SK-N-SH treated with all-trans-retinoic acid at 6 μM for 48 hours (cell line): ENCODE results near the gene RSPH9.

Experiments used
- BACH2 ChIP-seq: fragments of 250-450 bp; sonication (Bioruptor Pico); IDR thresholded peaks from 2 replicates; pipeline ENCODE4 v1.9.0; 2021; ENCODE audit warnings: mild to moderate bottlenecking, borderline replicate concordance
- POU6F1 ChIP-seq: fragments of 250-450 bp; sonication (Bioruptor Pico); IDR thresholded peaks from 2 replicates; pipeline ENCODE4 v1.8.0; 2021; ENCODE audit warnings: low read depth, mild to moderate bottlenecking, moderate library complexity, borderline replicate concordance
- TSHZ2 ChIP-seq: fragments of 250-450 bp; sonication (Bioruptor Pico); IDR thresholded peaks from 2 replicates; pipeline ENCODE4 v1.5.0; 2020; ENCODE audit warnings: mild to moderate bottlenecking, moderate library complexity
- ZC3H10 ChIP-seq: fragments of 250-450 bp; sonication (Bioruptor Pico); IDR thresholded peaks from 2 replicates; pipeline ENCODE4 v1.5.1; 2021; ENCODE audit warnings: mild to moderate bottlenecking, moderate library complexity
- ZNF565 ChIP-seq: fragments of 450-650 bp; formaldehyde crosslinking; conservative IDR thresholded peaks from 2 replicates; pipeline ENCODE4 v1.5.0; 2020; ENCODE audit warnings: low read depth, mild to moderate bottlenecking, moderate library complexity

GRCh38 chr6:43636308-43636659 is 8.6 kb upstream of the RSPH9 start:
- TF ChIP-seq ZNF565 (CRISPR knock-in tag) (no peak), BACH2 (CRISPR knock-in tag) (no peak), TSHZ2 (no peak), POU6F1 (CRISPR knock-in tag) (no peak), ZC3H10 (CRISPR knock-in tag) (no peak)
